Activated naive CD8-positive, alpha-beta T cell treated with anti-CD3 and anti-CD28 coated beads, Interleukin-2, amount 10 ng/mL, durations not matched to agents 7 days and 5 days (primary cell): Measurements from ENCODE around the gene AKT2. TPM values are rescaled to one million over a fixed set of nuclear protein-coding genes. Genes with fewer than 3 reads are reported as not detected.

Experiments used
- ATAC-seq: fragments of 150-1000 bp; cut with Tn5 transposase; one replicate; pipeline ENCODE4 v1.10.0; 2021; ENCODE audit warnings: low read depth, moderate library complexity
- POLR2A ChIA-PET: fragments of 350-600 bp; sonication (Branson Sonifier 250); formaldehyde crosslinking; loops from one replicate; lab custom pipeline; 2021; ENCODE audit warnings: antibody characterized with exemption; lab: Charles Lee
- DNase-seq: peaks from one replicate; pipeline ENCODE4 v3.0.0; 2021
- H3K27ac Mint-ChIP-seq: one replicate; pipeline ENCODE4 v1.8.0; 2022; ENCODE audit warnings: mild to moderate bottlenecking, mixed read lengths
- H3K27me3 Mint-ChIP-seq: one replicate; pipeline ENCODE4 v1.8.0; 2022; ENCODE audit warnings: mild to moderate bottlenecking, moderate library complexity, mixed read lengths
- H3K36me3 Mint-ChIP-seq: one replicate; pipeline ENCODE4 v1.8.0; 2021; ENCODE audit warnings: mild to moderate bottlenecking, mixed read lengths
- H3K4me1 Mint-ChIP-seq: one replicate; pipeline ENCODE4 v1.8.0; 2021; ENCODE audit warnings: mixed read lengths
- H3K4me3 Mint-ChIP-seq: one replicate; pipeline ENCODE4 v1.8.0; 2022; ENCODE audit warnings: mild to moderate bottlenecking, moderate library complexity, mixed read lengths
- H3K9me3 Mint-ChIP-seq: one replicate; pipeline ENCODE4 v1.8.0; 2021; ENCODE audit warnings: mixed read lengths
- total RNA-seq, 2 experiments: library from RNA; stranded (reverse); gene quantifications; one replicate each; pipeline ENCODE4 v1.2.3, GENCODE V29; 2021

The AKT2 gene
- total RNA-seq, 2 experiments from 2014 or later: 164 to 170 TPM

DNA sequence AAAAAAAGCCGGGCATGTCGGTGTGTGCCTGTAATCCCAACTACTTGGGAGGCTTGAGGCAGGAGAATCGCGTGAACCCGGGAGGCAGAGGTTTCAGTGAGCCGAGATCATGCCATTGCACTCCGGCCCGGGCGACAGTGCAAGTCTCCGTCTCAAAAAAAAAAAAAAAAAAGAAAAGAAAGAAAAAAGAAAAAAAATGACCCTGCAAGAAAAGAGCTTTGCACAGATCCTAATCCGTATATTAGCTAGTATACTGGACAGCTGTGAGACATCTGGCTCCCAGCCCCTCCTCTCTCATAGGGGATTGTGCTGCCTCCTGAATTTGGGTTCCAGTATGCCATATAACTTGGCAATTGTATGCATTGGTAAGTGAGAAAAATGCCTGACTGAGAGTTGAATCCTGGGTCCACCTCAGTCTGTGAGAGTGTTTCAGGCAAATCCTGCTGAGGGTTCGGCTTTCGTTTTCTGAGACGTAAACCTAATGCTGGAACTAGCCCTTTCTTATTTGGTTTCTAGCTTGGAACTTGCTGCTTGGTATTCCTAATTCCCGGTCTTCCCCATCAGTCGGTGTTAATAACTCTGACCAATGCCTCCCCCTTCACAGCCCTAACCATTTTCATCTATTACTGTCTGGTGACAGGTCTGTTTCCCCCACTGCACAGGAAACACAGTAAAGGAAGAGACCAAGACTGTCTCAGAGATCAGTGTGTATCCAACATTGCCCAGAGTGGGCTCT lies 1.3 kb upstream of the AKT2 start:
- POLR2A ChIA-PET: interaction anchor here (0.6 to 1.3 kb wide), 3 partner anchors 45 to 324 kb away, joined by 3 to 9 read pairs (median 3); no protein-coding TSS in a partner anchor
- Mint-ChIP-seq H3K9me3 (no peaks in the 10 kb centered on the region), H3K4me1 (peaks cover 24% of the 10 kb centered on the region), H3K27me3 (no peaks in the 10 kb centered on the region), H3K36me3 (no peaks in the 10 kb centered on the region), H3K4me3 (peak overlapping the region; percentile 91), H3K27ac (peak overlapping the region; percentile 99)
- no peak for DNase-seq
- no peak for ATAC-seq

DNA sequence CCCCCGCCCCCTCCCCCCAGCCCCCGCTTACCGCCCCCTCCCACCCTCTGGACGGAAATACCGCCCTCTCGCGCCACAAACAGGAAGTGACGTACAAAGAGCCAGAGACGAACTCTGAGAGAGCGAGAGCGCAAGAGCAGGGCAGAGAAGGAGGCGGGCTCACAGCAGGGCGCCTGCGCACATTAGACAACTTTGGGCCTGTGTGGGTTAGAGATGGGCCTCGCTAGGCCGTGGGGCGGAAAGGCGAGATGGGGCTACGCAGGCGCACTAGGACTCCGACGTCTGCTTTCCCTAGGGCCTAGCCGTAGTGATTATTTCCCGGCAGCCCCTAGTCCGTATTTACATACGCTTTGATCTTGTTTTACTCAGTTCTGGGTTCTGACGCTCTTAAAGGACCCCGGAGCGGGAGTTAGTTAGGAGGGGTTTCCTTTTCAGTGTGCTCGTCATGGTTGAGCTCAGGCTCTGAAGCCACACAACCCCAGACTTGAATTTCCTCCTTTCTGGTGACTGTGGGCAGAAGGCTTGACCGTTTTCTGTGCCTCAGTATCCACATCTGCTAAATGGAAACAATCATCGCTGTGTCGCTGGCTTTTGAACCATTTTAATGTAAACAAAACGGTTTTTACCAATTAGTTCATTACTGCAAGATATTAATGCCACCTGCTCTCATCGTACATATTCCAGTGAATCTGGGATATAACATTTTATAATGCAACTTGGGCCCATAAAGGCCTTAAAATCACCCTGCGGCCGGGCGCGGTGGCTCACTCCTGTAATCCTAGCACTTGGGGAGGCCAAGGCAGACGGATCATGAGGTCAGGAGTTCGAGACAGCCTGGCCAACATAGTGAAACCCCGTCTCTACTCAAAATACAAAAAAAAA lies 449 bp upstream of the AKT2 start:
- POLR2A ChIA-PET: interaction anchor here (0.7 to 1.3 kb wide), 9 partner anchors 42 to 972 kb away, joined by 3 to 9 read pairs (median 3); partner anchors contain the start of genes C19orf47, PLD3, RPS16 and SERTAD1
- peak overlapping the region; percentile 91 for H3K4me3 Mint-ChIP-seq
- H3K9me3 Mint-ChIP-seq: no peaks in the 10 kb centered on the region
- ATAC-seq (peak; percentile 91), DNase-seq (peak; percentile 94)
- H3K27me3 Mint-ChIP-seq: no peaks in the 10 kb centered on the region
- H3K4me1 Mint-ChIP-seq: peaks cover 27% of the 10 kb centered on the region
- no peaks in the 10 kb centered on the region for H3K36me3 Mint-ChIP-seq
- H3K27ac Mint-ChIP-seq: peak overlapping the region; percentile 99

DNA sequence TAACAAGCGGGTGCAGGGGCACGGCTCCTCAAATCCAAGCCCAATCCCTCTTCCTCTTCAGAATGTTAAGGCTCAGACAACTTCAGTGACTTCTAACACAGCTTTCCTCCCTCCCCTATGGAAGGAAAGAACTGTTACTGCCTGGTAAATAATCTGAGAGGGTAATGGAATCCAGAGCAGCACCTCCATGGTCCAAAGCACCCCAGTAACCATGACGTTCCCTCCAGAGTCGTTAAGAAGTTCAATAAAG lies 969 bp downstream of the AKT2 start:
- H3K27ac Mint-ChIP-seq: peak overlapping the region; percentile 97
- peak overlapping the region; percentile 96 for H3K4me3 Mint-ChIP-seq
- no peaks in the 10 kb centered on the region for H3K9me3 Mint-ChIP-seq
- no peaks in the 10 kb centered on the region for H3K27me3 Mint-ChIP-seq
- DNase-seq (no peak), ATAC-seq (no peak)
- no peaks in the 10 kb centered on the region for H3K36me3 Mint-ChIP-seq
- POLR2A ChIA-PET: interaction anchor here (1.2 to 2.1 kb wide), 2 partner anchors 9 to 82 kb away, joined by 3 to 12 read pairs; no protein-coding TSS in a partner anchor
- peaks cover 33% of the 10 kb centered on the region for H3K4me1 Mint-ChIP-seq

DNA sequence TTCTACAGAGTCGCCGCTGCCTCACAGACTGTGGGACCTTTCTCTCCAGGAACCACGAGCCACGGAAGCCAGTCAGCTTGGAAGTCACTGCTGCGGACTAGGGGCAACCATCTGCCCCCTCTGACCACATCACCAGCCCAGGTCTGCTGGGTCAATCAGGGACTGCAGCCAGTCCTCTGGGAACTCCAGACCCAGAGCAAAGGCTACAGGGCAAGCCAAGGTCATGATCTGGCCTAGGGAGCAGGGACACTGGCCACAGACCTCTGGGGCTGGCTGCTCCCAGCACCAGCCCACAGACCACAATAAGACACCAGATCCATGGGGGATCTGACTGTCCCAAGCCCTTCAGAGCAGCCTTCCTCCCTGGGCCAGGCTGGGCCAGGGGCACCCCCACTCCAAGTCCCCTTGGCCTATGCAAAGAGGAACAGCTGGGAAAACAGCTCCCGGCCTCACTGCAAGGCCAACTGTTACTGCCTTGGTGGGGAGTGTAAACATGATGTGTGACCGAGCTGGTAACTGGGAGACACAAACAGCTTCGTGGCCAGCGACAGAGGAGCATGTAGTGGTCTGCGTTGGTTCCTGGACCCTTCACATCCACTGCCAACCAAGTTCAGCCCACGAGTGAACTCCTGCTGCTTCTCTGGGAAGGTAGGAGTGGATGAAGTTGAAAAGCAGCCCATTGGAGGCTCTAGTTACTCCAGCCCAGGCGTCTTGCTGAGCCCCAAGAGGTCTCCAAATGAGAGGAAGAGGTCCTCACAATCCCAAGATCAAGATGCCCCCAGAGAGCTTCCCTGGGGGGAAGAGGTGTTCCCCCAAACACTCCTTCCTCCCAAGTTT lies 1.5 kb downstream of the AKT2 start:
- Mint-ChIP-seq H3K27ac (peak overlapping the region; percentile 97), H3K9me3 (no peaks in the 10 kb centered on the region), H3K36me3 (no peaks in the 10 kb centered on the region), H3K4me1 (peaks cover 33% of the 10 kb centered on the region), H3K27me3 (no peaks in the 10 kb centered on the region), H3K4me3 (peak overlapping the region; percentile 96)
- ATAC-seq (no peak), DNase-seq (no peak)
- POLR2A ChIA-PET: interaction anchor here (0.6 to 2.1 kb wide), 2 partner anchors 9 to 853 kb away, joined by 5 to 12 read pairs; no protein-coding TSS in a partner anchor

- no peaks in the 10 kb centered on the region for H3K9me3 Mint-ChIP-seq
- no peaks in the 10 kb centered on the region for H3K36me3 Mint-ChIP-seq
- H3K4me1 Mint-ChIP-seq: peaks cover 33% of the 10 kb centered on the region
- peak overlapping the region; percentile 97 for H3K27ac Mint-ChIP-seq
- ATAC-seq (no peak), DNase-seq (no peak)
- H3K4me3 Mint-ChIP-seq: peak overlapping the region; percentile 15
- no peaks in the 10 kb centered on the region for H3K27me3 Mint-ChIP-seq
- POLR2A ChIA-PET: interaction anchor here (0.6 to 2.1 kb wide), 2 partner anchors 8 to 853 kb away, joined by 5 to 12 read pairs; no protein-coding TSS in a partner anchor
Measured at GRCh38 chr19:40282920-40283319, 2.2 kb downstream of the AKT2 start.

DNA sequence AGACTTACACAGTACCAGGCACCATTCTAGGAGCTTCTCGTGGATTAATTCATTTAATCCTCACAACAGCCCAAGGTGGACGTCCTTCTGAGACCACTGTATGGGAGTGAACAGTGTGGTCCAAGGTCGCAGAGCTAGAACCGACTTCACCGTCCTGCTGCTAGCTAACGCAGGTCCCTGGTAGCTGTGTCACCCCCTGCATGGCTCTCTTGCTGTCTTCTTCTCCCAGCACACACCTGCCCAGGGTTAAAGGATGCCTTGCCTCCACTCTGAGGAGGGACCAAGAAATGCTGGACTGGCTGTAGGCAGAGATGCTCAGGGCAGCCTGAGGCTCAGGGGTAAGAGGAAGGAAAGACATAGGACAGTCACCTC lies 3.0 kb downstream of the AKT2 start:
- POLR2A ChIA-PET: interaction anchor here (0.7 kb wide), 1 partner anchor 236 kb away, joined by 3 read pairs; no protein-coding TSS in a partner anchor
- no peaks in the 10 kb centered on the region for H3K9me3 Mint-ChIP-seq
- H3K4me1 Mint-ChIP-seq: peaks cover 35% of the 10 kb centered on the region
- ATAC-seq (no peak), DNase-seq (no peak)
- peaks cover 1% of the 10 kb centered on the region for H3K36me3 Mint-ChIP-seq
- H3K4me3 Mint-ChIP-seq: no peak overlapping the region
- H3K27ac Mint-ChIP-seq: no peak overlapping the region
- no peaks in the 10 kb centered on the region for H3K27me3 Mint-ChIP-seq

GRCh38 chr19:40281381-40282208 lies 3.5 kb downstream of the AKT2 start:
- no peak for DNase-seq
- H3K36me3 Mint-ChIP-seq: peaks cover 1% of the 10 kb centered on the region
- no peak overlapping the region for H3K4me3 Mint-ChIP-seq
- ATAC-seq: no peak
- POLR2A ChIA-PET: interaction anchor here (0.6 to 0.7 kb wide), 2 partner anchors 138 to 235 kb away, joined by 3 read pairs; no protein-coding TSS in a partner anchor
- H3K4me1 Mint-ChIP-seq: peaks cover 32% of the 10 kb centered on the region
- no peaks in the 10 kb centered on the region for H3K27me3 Mint-ChIP-seq
- peak overlapping the region; percentile 79 for H3K27ac Mint-ChIP-seq
- no peaks in the 10 kb centered on the region for H3K9me3 Mint-ChIP-seq

DNA sequence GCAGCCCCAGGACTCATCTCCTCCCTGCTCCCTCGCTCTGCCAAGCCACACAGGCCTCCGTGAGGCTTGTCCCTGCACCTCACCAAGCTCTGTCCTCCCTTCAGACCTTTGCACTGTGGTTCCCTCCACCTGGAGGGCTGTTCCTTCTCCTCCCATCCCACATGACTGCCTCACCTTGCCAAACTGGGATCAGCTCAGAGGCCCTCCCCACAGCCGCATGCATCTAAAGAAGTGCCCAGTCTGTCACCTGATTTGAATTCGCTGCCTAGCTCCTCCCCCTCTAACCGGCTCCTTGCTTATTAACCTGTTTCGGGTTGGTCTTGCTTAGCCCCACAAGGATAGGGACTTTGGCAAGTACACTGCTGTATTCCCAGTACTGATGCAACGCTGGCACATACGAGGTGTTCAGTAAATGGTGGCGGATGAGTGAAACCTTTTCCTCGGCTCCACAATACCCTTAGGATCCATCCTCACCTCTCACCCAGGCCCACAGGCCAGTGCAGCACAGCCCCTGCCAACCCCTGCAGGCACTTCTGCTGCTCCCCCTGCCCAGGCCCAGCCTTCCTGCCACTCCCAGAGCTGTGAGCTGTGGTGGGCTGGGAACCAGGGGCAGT lies 4.4 kb downstream of the AKT2 start:
- Mint-ChIP-seq H3K36me3 (peaks cover 1% of the 10 kb centered on the region), H3K27ac (peak overlapping the region; percentile 79), H3K4me1 (peaks cover 28% of the 10 kb centered on the region), H3K4me3 (peak overlapping the region; percentile 26), H3K9me3 (no peaks in the 10 kb centered on the region), H3K27me3 (no peaks in the 10 kb centered on the region)
- POLR2A ChIA-PET: interaction anchor here (1.1 kb wide), 1 partner anchor 53 kb away, joined by 3 read pairs; no protein-coding TSS in a partner anchor
- ATAC-seq (no peak), DNase-seq (no peak)

- peak overlapping the region; percentile 26 for H3K4me3 Mint-ChIP-seq
- POLR2A ChIA-PET: interaction anchor here (0.6 to 1.4 kb wide), 4 partner anchors 11 to 146 kb away, joined by 3 read pairs; partner anchors contain the start of genes C19orf47, PLD3 and SERTAD1
- no peak for ATAC-seq
- H3K27ac Mint-ChIP-seq: peak overlapping the region; percentile 79
- H3K4me1 Mint-ChIP-seq: peaks cover 30% of the 10 kb centered on the region
- DNase-seq: no peak
- no peaks in the 10 kb centered on the region for H3K9me3 Mint-ChIP-seq
- H3K36me3 Mint-ChIP-seq: peaks cover 1% of the 10 kb centered on the region
- no peaks in the 10 kb centered on the region for H3K27me3 Mint-ChIP-seq
Measured at GRCh38 chr19:40279761-40280607, 5.2 kb downstream of the AKT2 start.

DNA sequence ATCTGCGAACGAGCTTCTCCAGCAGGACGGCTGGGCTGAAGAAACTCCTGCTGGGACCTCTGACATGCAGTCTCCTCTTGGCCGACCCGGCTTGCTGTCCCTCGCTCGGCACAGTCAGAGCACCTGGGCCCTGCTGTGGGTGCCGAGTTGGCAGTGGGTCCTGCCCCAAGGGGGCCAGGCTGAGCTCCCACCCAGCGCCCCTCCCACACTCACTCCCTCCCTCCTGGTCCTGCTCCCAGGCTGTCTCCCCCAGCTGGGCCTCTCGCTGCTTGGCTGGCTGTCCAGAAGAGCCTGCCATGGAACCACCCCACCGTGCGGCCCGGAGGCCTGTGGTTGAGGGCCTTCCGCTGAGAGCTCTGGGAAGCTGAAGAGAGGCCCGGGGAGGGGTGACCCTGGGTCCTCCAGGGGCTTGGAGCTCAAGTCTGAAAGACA lies 6.0 kb downstream of the AKT2 start:
- POLR2A ChIA-PET: interaction anchor here (0.6 to 1.4 kb wide), 3 partner anchors 12 to 147 kb away, joined by 3 read pairs; partner anchors contain the start of genes C19orf47, PLD3 and SERTAD1
- Mint-ChIP-seq H3K4me3 (no peak overlapping the region), H3K9me3 (no peaks in the 10 kb centered on the region), H3K27ac (peak overlapping the region; percentile 42), H3K4me1 (peaks cover 35% of the 10 kb centered on the region), H3K36me3 (peaks cover 4% of the 10 kb centered on the region), H3K27me3 (no peaks in the 10 kb centered on the region)
- ATAC-seq (no peak), DNase-seq (no peak)
